ENCODE data around the gene ITGA11.

Gene ITGA11

GRCh38 chr15:68369931-68370767 lies 61.8 kb downstream of the ITGA11 start:
- no peak for DNase-seq

DNA sequence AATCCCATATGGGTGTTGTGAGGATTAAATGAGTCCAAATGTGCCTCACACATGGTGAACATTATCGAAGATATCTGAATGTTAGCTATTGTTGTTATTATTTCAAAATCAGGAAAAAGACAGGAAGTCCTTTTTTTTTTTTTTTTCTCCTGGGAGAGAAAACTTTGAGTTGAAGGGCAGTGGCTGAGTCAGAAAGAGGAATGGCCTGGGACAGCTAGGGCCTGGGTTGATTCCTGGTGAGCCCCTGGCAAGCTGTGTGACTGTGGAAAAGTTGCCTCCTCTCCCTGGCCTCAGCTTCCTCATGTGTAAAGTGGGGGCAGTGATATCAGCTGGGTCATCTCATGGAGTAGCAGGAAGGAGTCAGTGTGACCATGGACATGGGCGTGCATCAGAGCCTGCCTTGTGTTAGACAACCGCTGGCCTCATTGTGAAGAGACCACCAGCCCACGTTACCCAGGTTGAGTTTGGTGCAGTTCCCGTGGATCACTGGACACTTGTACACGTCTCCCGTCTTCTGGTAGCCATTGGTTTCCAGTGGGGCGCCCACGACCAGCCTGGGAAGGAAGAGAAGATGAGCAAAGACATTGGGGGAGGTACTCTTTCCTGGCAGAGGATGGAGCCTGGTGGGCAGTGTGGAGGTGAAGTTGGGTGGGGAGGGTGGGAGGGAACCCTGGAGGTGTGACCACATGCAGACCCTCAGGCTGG lies 63.1 kb downstream of the ITGA11 start:
- DNase-seq, result no peak

DNA sequence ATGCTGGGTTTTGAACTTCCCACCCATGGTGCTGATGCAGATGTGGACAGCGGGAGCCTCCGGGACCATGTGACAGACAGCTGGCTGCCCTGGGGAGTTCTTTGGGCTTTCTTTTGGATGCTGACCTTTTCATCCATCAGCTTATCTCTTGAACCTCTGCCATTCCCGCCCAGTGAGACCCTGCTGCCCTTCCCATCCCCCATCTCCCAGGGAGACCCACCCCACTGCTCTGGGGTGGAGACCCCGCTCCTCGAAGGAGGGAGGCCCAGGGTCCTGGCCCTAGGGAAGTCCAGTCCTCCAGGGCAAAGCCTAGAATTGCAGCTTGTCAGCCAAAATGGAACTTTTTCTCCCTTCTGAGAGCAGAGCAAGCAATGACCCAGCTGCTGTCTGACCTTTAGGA lies 64.0 kb downstream of the ITGA11 start:
- DNase-seq, result no peak

GRCh38 chr15:68367226-68367625 lies 64.7 kb downstream of the ITGA11 start:
- DNase-seq, result no peak

GRCh38 chr15:68366314-68366713 lies 65.6 kb downstream of the ITGA11 start:
- DNase-seq, result no peak

- no peak for DNase-seq
Observed at GRCh38 chr15:68365770-68366169, 66.2 kb downstream of the ITGA11 start.

- DNase-seq, result no peak
Observed at GRCh38 chr15:68365140-68365745, 66.7 kb downstream of the ITGA11 start.

DNA sequence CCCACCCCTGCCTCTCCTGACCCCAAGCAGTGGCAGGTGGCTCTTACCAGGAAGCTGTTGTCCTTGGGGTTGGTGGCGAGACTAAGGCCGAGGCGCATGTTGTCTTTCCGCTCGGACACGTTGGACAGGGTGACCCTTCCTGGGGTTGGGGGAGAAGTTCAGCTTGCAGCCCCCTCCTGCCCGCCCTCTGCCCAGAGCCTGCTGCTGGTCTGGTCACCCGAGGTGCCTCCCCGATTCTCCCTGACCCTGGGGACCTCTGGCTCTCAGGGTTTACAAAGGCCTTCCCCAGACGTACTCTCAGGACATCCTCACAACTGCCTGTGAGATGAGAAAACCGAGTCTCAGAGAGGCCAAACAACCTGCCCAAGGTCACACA lies 67.3 kb downstream of the ITGA11 start:
- no peak for DNase-seq

GRCh38 chr15:68364028-68364659 lies 67.8 kb downstream of the ITGA11 start:
- no peak for DNase-seq

GRCh38 chr15:68363353-68363752 lies 68.6 kb downstream of the ITGA11 start:
- DNase-seq, result no peak

GRCh38 chr15:68362537-68363126 lies 69.3 kb downstream of the ITGA11 start:
- no peak for DNase-seq

- no peak for DNase-seq
Observed at GRCh38 chr15:68360721-68361120, 71.2 kb downstream of the ITGA11 start.

DNA sequence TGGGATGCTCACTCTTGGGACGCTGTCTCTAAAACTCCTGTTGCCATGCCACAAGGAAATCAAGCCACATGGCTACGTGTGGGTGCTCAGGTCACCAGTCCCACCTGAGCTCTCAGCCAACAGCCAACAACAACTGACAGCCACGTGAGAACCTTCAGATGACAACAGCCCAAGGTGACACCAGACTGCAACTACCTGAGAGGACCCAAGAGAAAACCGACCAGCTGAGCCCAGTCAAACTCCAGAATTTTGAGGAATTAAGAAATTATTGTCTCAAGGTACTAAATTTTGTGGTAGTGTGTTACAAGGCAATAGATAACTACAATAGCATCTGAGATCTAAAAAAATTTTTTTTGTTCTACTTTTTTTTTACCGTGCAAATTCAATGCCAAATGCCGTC lies 75.2 kb downstream of the ITGA11 start:
- DNase-seq, result no peak

- DNase-seq, result no peak
Observed at GRCh38 chr15:68354923-68355322, 77.0 kb downstream of the ITGA11 start.

DNA sequence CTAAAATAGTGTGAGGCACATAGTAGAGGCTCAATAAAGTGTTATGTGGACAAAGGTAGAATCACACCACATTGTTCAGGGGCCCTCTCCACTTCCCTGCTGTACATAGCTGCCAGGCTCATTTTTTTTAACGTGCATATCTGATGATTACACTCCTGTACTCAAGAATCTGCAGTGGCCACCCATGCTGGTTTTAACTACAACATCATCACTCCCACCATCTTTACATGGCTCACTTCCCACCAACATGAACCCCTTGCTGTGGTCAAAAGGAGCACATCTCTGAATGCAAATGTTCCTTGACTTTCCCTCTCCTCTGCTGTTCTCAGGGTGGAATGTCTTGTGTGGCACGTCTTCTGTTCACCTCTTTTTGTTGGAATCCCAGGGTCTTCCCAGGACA lies 77.7 kb downstream of the ITGA11 start:
- no peak for DNase-seq

- no peak for DNase-seq
Observed at GRCh38 chr15:68353421-68354135, 78.4 kb downstream of the ITGA11 start.

DNA sequence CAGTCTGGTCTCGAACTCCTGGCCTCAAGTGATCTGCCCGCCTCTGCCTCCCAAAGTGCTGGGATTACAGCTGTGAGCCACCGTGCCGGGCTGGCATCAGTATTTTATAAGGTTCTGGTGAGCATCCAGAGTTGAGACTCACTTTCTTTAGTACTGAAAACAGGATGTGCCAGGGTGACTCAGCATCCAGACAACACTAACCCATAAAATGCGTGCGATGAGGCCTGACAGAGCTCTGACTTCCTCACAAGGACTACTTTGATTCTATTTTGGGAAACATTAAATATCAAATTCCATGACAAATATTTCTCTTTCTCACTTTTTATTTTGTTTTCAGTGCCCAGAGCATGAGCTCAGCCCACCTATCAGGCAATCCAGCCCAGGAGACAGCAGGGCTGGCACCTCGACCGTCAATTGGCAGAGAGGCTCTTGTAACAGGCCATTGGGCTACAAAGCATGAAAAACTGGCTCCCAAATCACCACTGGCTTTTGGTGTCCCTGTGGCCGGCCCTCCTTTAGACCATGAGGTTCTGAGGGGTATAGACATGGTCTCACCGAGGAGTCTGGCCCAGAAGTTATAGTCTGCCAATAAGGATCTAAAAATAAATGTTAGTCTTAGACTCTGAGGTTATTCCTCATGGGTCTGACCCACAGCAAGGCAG lies 79.4 kb downstream of the ITGA11 start:
- DNase-seq, result no peak

DNA sequence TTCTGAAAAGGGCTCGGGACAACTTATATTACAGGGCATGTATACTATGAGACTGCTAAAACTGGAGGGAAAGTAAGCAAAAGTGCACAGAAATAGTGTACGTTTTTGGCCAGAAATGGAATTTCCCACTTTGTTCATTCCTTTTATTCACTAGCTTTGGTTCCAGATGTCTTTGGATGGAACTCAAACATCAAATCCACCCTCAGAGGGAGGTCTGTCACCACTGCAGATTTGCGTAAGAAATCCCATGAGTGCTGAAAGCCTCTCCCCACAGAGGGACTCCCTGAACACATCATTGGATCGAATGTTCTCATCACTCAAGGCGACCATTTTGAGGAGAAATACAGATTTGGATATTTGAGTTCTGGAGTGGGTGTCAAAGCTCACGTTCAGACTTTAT lies 82.8 kb downstream of the ITGA11 start:
- no peak for DNase-seq

GRCh38 chr15:68348606-68349005 lies 83.4 kb downstream of the ITGA11 start:
- DNase-seq, result no peak

DNA sequence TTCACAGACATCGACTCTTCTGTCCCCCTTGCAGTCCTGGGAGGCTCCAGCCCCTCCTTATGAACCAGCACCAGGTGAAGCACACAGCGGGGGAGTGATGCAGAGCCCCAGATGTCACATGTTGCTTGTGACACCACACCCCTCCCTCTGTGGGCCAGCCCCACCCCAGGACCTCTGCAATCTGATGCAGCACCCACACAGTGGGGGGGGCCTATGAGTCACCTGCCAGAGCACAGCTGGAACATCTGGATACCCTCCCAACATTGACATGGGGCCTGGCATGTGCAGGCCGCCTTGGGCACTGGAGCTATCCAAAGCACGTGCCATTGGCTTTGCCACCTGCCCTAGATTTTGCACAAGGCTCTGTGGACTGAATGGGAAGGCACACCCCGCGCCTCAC lies 83.9 kb downstream of the ITGA11 start:
- DNase-seq, result no peak

GRCh38 chr15:68347392-68347791 lies 84.6 kb downstream of the ITGA11 start:
- DNase-seq, result no peak

DNA sequence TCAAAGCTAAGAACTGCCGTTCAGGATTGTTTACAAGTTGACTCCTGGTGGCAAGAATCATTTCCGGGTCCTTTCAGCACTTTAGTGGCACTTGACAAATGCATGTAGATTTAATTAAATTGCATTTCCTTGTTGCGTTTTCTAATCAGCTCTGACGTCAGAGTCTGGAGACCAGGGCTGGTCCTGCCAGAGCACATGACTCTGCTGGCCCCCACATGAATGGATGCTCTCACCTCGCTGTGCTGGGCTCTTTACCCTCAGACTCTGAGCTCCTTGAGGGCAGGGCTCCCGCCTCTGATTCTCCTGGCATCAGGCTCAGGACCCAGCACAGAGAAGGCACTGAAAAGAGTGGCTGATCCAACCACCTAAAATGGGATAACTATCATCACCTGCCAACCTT lies 85.0 kb downstream of the ITGA11 start:
- DNase-seq, result no peak
